ENCODE results near the gene SORBS2. TPM values are rescaled to one million over a fixed set of nuclear protein-coding genes. Genes with fewer than 3 reads are reported as not detected.
"Not testable (repeated sequence)": the region's sequence is repeated elsewhere in the genome, so short reads cannot be mapped to it uniquely, and the experiment has no call there.

SORBS2 gene
- total and polyA plus RNA-seq, 2 of the 8 experiments (the other 6 are each of a cell fraction or from before 2014, with no cell fraction given), result 73.0 to 87.1 TPM

DNA sequence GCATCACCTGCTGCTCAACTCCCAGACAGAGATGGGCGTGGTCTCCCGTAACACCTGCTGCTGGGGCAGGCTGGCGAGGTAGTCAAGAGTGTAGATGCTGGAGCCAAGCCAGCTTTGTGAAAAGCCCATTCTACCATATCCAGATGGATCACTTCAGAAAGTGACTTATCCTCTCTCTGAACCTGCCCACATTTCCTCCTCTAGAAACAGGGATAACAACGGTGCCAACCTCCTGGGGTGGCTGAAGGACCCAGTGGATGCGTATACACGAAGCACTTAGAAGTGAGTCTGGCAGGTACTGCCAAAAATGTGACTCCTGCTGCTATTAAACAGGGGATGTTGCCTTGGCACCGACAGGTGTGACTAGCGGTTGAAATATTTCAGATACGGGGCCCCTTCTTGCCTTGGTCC, 95.8 kb downstream of the SORBS2 start (continued):
- TF ChIP-seq ZNF274 (IDR thresholded peaks at IDR 0.05; ENCODE audit: borderline replicate concordance, extremely low read depth, low read length), result no peak
- no peak for TF ChIP-seq EZH2 (IDR thresholded peaks at IDR 0.05; ENCODE audit: low read depth, low read length, severe bottlenecking)
- no peak for TF ChIP-seq POLR2AphosphoS5 (IDR thresholded peaks at IDR 0.05; ENCODE audit: low read depth, low read length)
- TF ChIP-seq SP1 (IDR thresholded peaks at IDR 0.05; ENCODE audit: low read depth, low read length), result no peak
- TF ChIP-seq CBX8 (IDR thresholded peaks at IDR 0.05; ENCODE audit: borderline replicate concordance, low read depth, low read length), result no peak
- TF ChIP-seq BCL11A (IDR thresholded peaks at IDR 0.05; ENCODE audit: low read depth in 2 of 2, low read length in 2 of 2), result no peak

DNA sequence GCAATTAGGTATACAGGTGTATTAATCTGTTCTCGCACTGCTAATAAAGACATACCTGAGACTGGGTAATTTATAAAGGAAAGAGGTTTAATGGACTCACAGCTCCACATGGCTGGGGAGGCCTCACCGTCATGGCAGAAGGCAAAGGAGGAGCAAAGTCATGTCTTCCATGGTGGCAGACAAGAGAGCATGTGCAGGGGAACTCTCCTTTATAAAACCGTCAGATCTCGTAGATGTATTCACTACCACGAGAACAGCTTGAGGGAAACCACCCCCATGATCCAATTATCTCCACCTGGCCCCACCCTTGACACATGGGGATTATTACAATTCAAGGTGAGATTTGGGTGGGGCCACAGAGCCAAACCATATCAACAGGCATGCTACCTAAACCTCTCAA, 97.5 kb downstream of the SORBS2 start:
- H2BK15ac ChIP-seq (ENCODE audit: low read length); H3K56ac ChIP-seq (replicated peaks; ENCODE audit: insufficient read length, low read depth, low read length); H3K23me2 ChIP-seq (ENCODE audit: low read depth, low read length); H3K9ac ChIP-seq (replicated peaks in 1 of 4; ENCODE audit: extremely low read depth in 1 of 4, low read depth in 3 of 4, low read length in 3 of 4); FAIRE-seq; H3K27ac ChIP-seq (ENCODE audit: low read depth, low read length); H3K27me3 ChIP-seq (replicated peaks in 1 of 4; ENCODE audit: control insufficient read depth in 3 of 4, extremely low read depth in 1 of 4, insufficient read depth in 3 of 4, low read length in 3 of 4); H2BK5ac ChIP-seq (ENCODE audit: low read depth, low read length); H3K23ac ChIP-seq (ENCODE audit: insufficient read length); H3K14ac ChIP-seq (ENCODE audit: insufficient read length); H3K36me3 ChIP-seq (ENCODE audit: control insufficient read depth in 2 of 4, insufficient read depth in 4 of 4, low read length in 3 of 4); H3K4me3 ChIP-seq (ENCODE audit: extremely low read depth in 1 of 4, insufficient read depth in 2 of 4, low read depth in 3 of 4, low read length in 4 of 4); H3K4me2 ChIP-seq (ENCODE audit: insufficient read depth in 1 of 2, low read depth in 2 of 2, low read length in 2 of 2); H2AFZ ChIP-seq (ENCODE audit: low read length); H2AK5ac ChIP-seq (ENCODE audit: low read depth, low read length); H3K79me2 ChIP-seq (ENCODE audit: control insufficient read depth in 1 of 2, insufficient read depth in 2 of 2, low read length in 2 of 2); H4K8ac ChIP-seq (ENCODE audit: extremely low read depth, insufficient read depth, low read length); CTCF ChIA-PET (ENCODE audit: partially characterized antibody); H2BK120ac ChIP-seq (replicated peaks; ENCODE audit: low read depth, low read length); POLR2A ChIA-PET (ENCODE audit: partially characterized antibody); H2BK20ac ChIP-seq (ENCODE audit: low read length); H3K18ac ChIP-seq (ENCODE audit: extremely low read depth, low read length); H2BK12ac ChIP-seq (ENCODE audit: low read depth, low read length); H3K79me1 ChIP-seq (ENCODE audit: low read depth, low read length); H3K9me3 ChIP-seq (ENCODE audit: insufficient read depth in 2 of 2, low read depth in 1 of 2, low read length in 1 of 2); H3K4ac ChIP-seq (replicated peaks; ENCODE audit: insufficient read length, low read depth, low read length); H4K5ac ChIP-seq (ENCODE audit: insufficient read length, low read depth, low read length); H3K4me1 ChIP-seq (replicated peaks in 1 of 4; ENCODE audit: control insufficient read depth in 3 of 4, insufficient read depth in 4 of 4, low read length in 3 of 4); H4K91ac ChIP-seq (replicated peaks; ENCODE audit: insufficient read length, low read length); DNase-seq (ENCODE audit: low read depth in 1 of 2, low spot score in 2 of 2); H4K20me1 ChIP-seq (replicated peaks in 1 of 2; ENCODE audit: control insufficient read depth in 1 of 2, insufficient read depth in 2 of 2, low read length in 2 of 2): not testable (repeated sequence)
- WGBS, 2 experiments (ENCODE audit: extremely low coverage in 1 of 2, insufficient coverage in 1 of 2, insufficient read length in 1 of 2, insufficient replicate concordance in 2 of 2, low coverage in 1 of 2, low lambda C conversion rate in 2 of 2, missing lambda C conversion rate in 1 of 2), result 92% methylated on average over 5 of the region's 5 CpGs; no CpG with 5 or more reads in 1 of the 2 experiments
